Pulmonary artery endothelial cell (primary cell): Measurements from ENCODE around the gene SARS2. TPM values are rescaled to one million over a fixed set of nuclear protein-coding genes. Genes with fewer than 3 reads are reported as not detected.
"Not testable (repeated sequence)": the region's sequence is repeated elsewhere in the genome, so short reads cannot be mapped to it uniquely, and the experiment has no call there.

Source experiments
- DNase-seq: peaks from one replicate; pipeline ENCODE4 v3.0.0-alpha.2; 2011; ENCODE audit warnings: low read depth, low spot score
- total RNA-seq: library from RNA; depleted of rRNA; stranded (reverse); fragments of >200 nt; gene quantifications from 2 replicates; pipeline ENCODE4 v1.2.3, GENCODE V29; 2014

The SARS2 gene
- total RNA-seq, 1 donor from 2014 or later: 18.7 TPM

GRCh38 chr19:38946229-38947010 lies 15.9 kb upstream of the SARS2 start:
- DNase-seq: no peak

GRCh38 chr19:38945562-38946228 lies 15.1 kb upstream of the SARS2 start:
- DNase-seq: no peak

- DNase-seq: no peak
Measured at GRCh38 chr19:38944981-38945506, 14.5 kb upstream of the SARS2 start.

- no peak for DNase-seq
Measured at GRCh38 chr19:38942471-38943181, 12.1 kb upstream of the SARS2 start.

- no peak for DNase-seq
Measured at GRCh38 chr19:38941979-38942378, 11.4 kb upstream of the SARS2 start.

- DNase-seq: not testable (repeated sequence)
Measured at GRCh38 chr19:38941466-38941865, 10.9 kb upstream of the SARS2 start.

GRCh38 chr19:38939957-38940356 lies 9.4 kb upstream of the SARS2 start:
- DNase-seq: no peak

- no peak for DNase-seq
Measured at GRCh38 chr19:38933544-38933943, 3.0 kb upstream of the SARS2 start.

GRCh38 chr19:38932425-38933179 lies 2.0 kb upstream of the SARS2 start:
- DNase-seq: peak; percentile 13

GRCh38 chr19:38931521-38931793 lies 894 bp upstream of the SARS2 start:
- DNase-seq: no peak

GRCh38 chr19:38930776-38931520 lies 385 bp upstream of the SARS2 start, which contains the start of gene MRPS12:
TSS of gene MRPS12 (plus strand) at chr19:38930944. CDS start at chr19:38931295, 351 bp downstream.
- peak; percentile 97 for DNase-seq

- no peak for DNase-seq
Measured at GRCh38 chr19:38928391-38929001, 2.1 kb downstream of the SARS2 start.

GRCh38 chr19:38924388-38924787 lies 6.2 kb downstream of the SARS2 start:
- no peak for DNase-seq

- DNase-seq: no peak
Measured at GRCh38 chr19:38922482-38922881, 8.1 kb downstream of the SARS2 start.

GRCh38 chr19:38921420-38922274 lies 8.9 kb downstream of the SARS2 start:
- no peak for DNase-seq

GRCh38 chr19:38920602-38921419 lies 9.8 kb downstream of the SARS2 start:
- no peak for DNase-seq

- no peak for DNase-seq
Measured at GRCh38 chr19:38919837-38920601, 10.5 kb downstream of the SARS2 start.

GRCh38 chr19:38918526-38918925 lies 12.0 kb downstream of the SARS2 start:
- DNase-seq: no peak
